HG02759 (cell line): Measurements from ENCODE around the gene RNF145.

Source experiments
- ATAC-seq: cut with Tn5 transposase; IDR thresholded peaks from one replicate; pipeline ENCODE4 v1.9.1; 2021; ENCODE audit warnings: mild to moderate bottlenecking, moderate library complexity; ENCODE audit not compliant: unreplicated experiment

The RNF145 gene

GRCh38 chr5:159198063-159199036 lies 11.0 kb downstream of the RNF145 start:
- ATAC-seq, result peak; percentile 94

- no peak for ATAC-seq
These were observed 13.6 kb downstream of the RNF145 start for GRCh38 chr5:159195775-159196174.

GRCh38 chr5:159190170-159190569 lies 19.2 kb downstream of the RNF145 start:
- no peak for ATAC-seq

DNA sequence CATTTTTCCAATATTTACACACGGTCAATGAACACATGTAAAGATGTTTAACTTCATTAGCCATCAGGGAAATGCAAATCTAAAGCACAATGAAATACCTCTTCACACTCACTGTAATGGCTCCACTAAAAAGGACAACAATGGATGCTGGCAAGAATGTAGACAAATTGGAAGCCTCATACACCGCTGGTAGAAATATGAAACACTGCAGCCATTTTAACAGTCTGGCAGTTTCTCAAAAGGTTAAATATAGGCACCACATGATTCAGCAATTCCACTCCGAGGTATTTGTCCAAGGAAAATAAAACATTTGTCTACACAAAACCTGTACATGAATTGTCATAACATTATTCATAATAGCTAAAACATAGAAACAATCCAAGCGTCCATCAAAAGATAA lies 20.0 kb downstream of the RNF145 start:
- ATAC-seq, result no peak

GRCh38 chr5:159187719-159188118 lies 21.6 kb downstream of the RNF145 start:
- ATAC-seq, result no peak

GRCh38 chr5:159186319-159186718 lies 23.0 kb downstream of the RNF145 start:
- ATAC-seq, result no peak

DNA sequence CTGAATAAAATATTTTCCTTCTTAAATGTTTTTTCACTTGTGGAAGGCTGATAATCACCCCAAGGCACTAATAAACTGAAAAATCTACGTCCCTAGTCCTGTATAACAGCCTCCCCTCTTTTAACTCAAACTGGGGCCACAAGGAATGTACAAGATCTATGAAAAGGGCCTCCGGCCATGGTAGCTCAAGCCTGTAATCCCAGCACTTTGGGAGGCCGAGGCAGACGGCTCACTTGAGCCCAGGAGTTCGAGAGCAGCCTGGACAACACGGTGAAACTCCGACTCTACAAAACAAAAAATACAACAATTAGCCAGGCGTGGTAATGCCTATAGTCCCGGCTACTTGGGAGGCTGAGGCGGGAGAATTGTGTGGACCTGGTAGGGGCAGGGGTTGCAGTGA lies 23.6 kb downstream of the RNF145 start:
- no peak for ATAC-seq

- ATAC-seq, result peak; percentile 62
These were observed 24.4 kb downstream of the RNF145 start for GRCh38 chr5:159184858-159185381.

GRCh38 chr5:159184236-159184635 lies 25.1 kb downstream of the RNF145 start:
- ATAC-seq, result no peak

DNA sequence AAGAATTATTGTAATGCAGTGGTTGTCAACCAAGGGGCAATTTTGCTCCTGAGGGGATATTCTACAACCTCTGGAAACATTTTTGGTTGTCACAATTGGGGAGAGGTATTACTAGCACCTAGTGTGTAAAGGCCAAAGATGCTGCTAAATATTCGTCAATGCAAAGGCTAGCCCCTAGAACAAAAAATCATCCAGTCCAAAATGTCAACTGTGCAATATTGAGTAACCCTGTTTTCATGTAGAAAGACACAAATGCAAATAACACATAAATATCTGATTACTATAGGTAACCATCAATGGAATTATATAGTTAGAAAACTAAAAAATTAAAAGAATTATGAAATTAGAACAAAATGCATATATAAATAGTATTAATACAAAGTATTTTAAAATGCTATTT lies 26.1 kb downstream of the RNF145 start:
- ATAC-seq, result no peak

- no peak for ATAC-seq
These were observed 26.7 kb downstream of the RNF145 start for GRCh38 chr5:159182691-159183090.

DNA sequence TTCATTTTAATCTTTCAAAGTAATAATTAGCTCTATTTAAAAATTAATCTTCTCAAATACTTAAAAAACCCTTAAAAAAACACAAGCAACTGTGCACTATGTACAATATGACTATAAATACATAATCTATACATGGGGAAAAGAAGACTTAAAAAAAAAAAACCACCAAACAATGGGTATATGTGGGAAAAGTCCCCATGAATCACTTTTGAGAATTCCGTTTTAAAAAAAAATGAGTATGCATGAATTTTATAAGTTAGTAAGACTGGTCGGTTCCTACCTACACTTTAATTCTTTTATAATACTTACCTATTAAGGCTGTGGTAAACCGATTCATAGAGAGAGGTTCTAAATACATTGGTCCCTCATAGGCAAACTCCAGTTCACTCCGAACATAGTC lies 27.7 kb downstream of the RNF145 start:
- ATAC-seq, result no peak

DNA sequence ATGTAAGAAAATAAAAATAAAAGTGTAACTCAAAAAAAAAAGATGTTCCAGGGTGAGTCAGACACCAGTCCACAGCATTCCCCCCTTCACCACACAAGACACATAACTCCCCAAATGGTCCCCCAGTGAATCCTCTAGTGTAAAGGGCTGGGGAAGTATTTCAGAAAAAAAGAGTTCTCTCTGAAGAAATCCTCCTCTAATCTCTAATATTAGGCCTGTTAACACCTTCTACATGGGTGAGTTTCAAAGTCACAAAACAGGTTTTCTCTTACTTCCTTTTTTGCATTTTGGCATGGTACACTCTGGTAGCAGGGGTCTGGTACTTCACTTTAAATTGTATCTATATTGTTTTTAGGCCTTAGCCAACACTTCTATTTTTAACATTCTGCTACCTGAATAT lies 28.2 kb downstream of the RNF145 start:
- ATAC-seq, result peak; percentile 56

GRCh38 chr5:159179529-159180305 lies 29.6 kb downstream of the RNF145 start:
- ATAC-seq, result no peak

GRCh38 chr5:159178978-159179377 lies 30.4 kb downstream of the RNF145 start:
- peak; percentile 82 for ATAC-seq

GRCh38 chr5:159175547-159175946 lies 33.8 kb downstream of the RNF145 start:
- ATAC-seq, result no peak

GRCh38 chr5:159174511-159175168 lies 34.7 kb downstream of the RNF145 start:
- no peak for ATAC-seq

DNA sequence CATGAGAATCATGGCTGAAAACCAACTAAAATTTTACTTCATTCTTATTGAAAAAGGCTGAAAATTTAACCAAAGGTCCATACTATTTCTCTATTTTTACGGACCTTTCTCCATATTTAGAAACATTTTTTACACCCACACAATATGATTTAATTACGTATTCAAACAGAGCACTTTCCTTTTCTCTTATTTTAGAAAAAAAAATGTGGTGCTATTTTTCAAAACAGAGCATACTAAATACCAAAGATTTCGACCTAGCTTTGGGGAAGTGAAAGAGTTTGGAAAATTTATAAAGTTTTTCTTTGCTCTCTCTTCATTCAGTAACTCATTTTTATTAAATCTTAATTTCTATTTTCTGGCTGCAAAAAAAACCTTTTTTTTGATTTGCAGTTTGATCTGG lies 38.1 kb downstream of the RNF145 start:
- ATAC-seq, result no peak

- ATAC-seq, result no peak
These were observed 39.3 kb downstream of the RNF145 start for GRCh38 chr5:159170021-159170420.

DNA sequence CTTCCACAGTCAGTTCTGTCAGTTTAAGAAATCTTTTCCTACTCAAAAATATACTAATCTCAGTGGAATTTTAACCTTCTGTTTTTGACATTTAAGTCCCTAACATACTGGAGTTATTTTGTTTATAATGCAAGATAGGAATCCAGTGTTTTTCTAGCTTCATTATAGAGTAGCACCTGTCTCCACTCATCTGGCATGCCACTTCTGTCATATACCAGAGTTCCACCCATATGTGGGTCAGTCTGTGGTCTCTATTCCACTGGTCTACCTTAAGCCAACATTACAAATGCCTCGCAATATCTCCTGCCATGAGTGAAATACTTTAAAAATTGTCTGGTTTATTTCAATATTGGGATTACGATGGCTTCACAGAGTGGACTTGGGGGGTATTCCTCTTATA lies 42.9 kb downstream of the RNF145 start:
- ATAC-seq, result no peak

DNA sequence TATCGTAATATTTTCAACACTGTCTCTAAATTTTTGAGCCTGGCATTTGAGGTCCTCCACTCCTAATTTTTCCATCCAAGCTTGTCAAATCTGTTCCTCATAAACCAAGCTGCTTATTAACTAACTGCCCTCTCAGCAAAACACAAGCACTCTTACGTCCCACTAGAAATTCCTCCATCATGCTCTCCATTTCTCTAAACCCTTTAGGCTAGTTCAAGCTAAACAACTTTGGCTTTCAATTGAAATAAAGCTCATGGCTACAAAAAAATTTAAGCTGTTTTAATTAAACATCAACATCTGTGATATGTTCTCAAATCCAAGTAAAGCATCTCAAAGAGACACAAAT lies 45.7 kb downstream of the RNF145 start:
- no peak for ATAC-seq
